H1 (cell line): ENCODE results near the gene EGR1. TPM values are rescaled to one million over a fixed set of nuclear protein-coding genes. Genes with fewer than 3 reads are reported as not detected.

Experiments
- ASH2L ChIP-seq: fragments of 200-600, 300-600 bp; sonication (generic); IDR thresholded peaks from one replicate; pipeline ENCODE4 v1.7.1; 2017; ENCODE audit warnings: low read length
- EZH2 ChIP-seq: fragments of 200-600 bp; sonication (generic); IDR thresholded peaks from 2 replicates; pipeline ENCODE4 v1.7.1; 2012; ENCODE audit warnings: low read depth, mild to moderate bottlenecking, moderate library complexity, low read length, inconsistent platforms; ENCODE audit not compliant: severe bottlenecking
- FOSL1 ChIP-seq: IDR thresholded peaks from 2 replicates; pipeline ENCODE4 v1.6.1; 2011; ENCODE audit warnings: mild to moderate bottlenecking, low read depth, low read length, moderate library complexity; ENCODE audit not compliant: insufficient read depth
- KDM1A ChIP-seq: fragments of 200-600, 300-600 bp; sonication (generic); IDR thresholded peaks from 2 replicates; pipeline ENCODE4 v1.7.1; 2016; ENCODE audit warnings: mild to moderate bottlenecking, low read length, borderline replicate concordance
- KDM4A ChIP-seq: IDR thresholded peaks from one replicate; pipeline ENCODE4 v1.7.1; 2012; ENCODE audit warnings: low read depth, mild to moderate bottlenecking, moderate library complexity, low read length, inconsistent platforms; ENCODE audit not compliant: severe bottlenecking
- PHF8 ChIP-seq: fragments of 200-600 bp; sonication (generic); conservative IDR thresholded peaks from 2 replicates; pipeline ENCODE4 v1.7.1; 2012; ENCODE audit warnings: low read depth, mild to moderate bottlenecking, inconsistent platforms, low read length, moderate library complexity
- POLR2A ChIP-seq, 2 experiments: IDR thresholded peaks; 1 replicate in 1 of 2; 2 replicates in 1 of 2; pipeline ENCODE4 v1.6.1; 2011; ENCODE audit warnings: low read depth in 2 of 2, low read length in 2 of 2, mild to moderate bottlenecking in 2 of 2; ENCODE audit errors: control extremely low read depth in 1 of 2
- SIX5 ChIP-seq: IDR thresholded peaks from 2 replicates; pipeline ENCODE4 v1.6.1; 2011; ENCODE audit warnings: mild to moderate bottlenecking, low read depth, low read length
- SRF ChIP-seq: IDR thresholded peaks from 2 replicates; pipeline ENCODE4 v1.6.1; 2011; ENCODE audit warnings: mild to moderate bottlenecking, low read depth, low read length, moderate library complexity
- TAF1 ChIP-seq: IDR thresholded peaks from 2 replicates; pipeline ENCODE4 v1.6.1; 2011; ENCODE audit warnings: mild to moderate bottlenecking, low read depth, low read length
- TBP ChIP-seq: IDR thresholded peaks from 2 replicates; pipeline ENCODE4 v1.6.1; 2011; ENCODE audit warnings: low read depth, low read length, improper control_type of control experiment
- TCF12 ChIP-seq: IDR thresholded peaks from 2 replicates; pipeline ENCODE4 v1.6.1; 2011; ENCODE audit warnings: low read depth, mild to moderate bottlenecking, low read length
- TEAD4 ChIP-seq: IDR thresholded peaks from 2 replicates; pipeline ENCODE4 v1.6.1; 2012; ENCODE audit warnings: low read depth, low read length, inconsistent platforms, mixed read lengths
- YY1 ChIP-seq: IDR thresholded peaks from 2 replicates; pipeline ENCODE4 v1.6.1; 2011; ENCODE audit warnings: low read depth, mild to moderate bottlenecking, low read length
- polyA plus RNA-seq, 7 experiments: library from polyadenylated mRNA; depleted of rRNA in 3 of 7; stranded (reverse) in 5 of 7; unstranded in 2 of 7; fragments of >200 nt in 5 of 7; fragments of 200-250 nt in 2 of 7; gene quantifications; 1 replicate in 5 of 7; 2 replicates in 1 of 7; 4 replicates in 1 of 7; pipeline versions ENCODE4 v1.2.1 to v1.2.3, GENCODE V29; 2011 to 2013; ENCODE audit warnings: missing spikeins in 2 of 7, mixed read lengths in 2 of 7
- total RNA-seq: library from RNA; stranded (reverse); fragmentation: NEBNext Ultra II Directional; extraction: Animal tissue kit (Norgen Biotek cat#: 25700); gene quantifications from 2 replicates; pipeline ENCODE4 v1.2.1, GENCODE V29; 2021
- TF ChIP-seq, protein P1 (sequence below): IDR thresholded peaks from 2 replicates; pipeline ENCODE4 v1.6.1; 2012; ENCODE audit warnings: inconsistent platforms
- TF ChIP-seq, protein P2 (sequence below): IDR thresholded peaks from 2 replicates; pipeline ENCODE4 v1.6.1; 2012; ENCODE audit warnings: inconsistent platforms

The EGR1 gene
- total and polyA plus RNA-seq, 2 of the 8 experiments (the other 6 are each of a cell fraction or from before 2014, with no cell fraction given) = 16.2 to 35.5 TPM

DNA sequence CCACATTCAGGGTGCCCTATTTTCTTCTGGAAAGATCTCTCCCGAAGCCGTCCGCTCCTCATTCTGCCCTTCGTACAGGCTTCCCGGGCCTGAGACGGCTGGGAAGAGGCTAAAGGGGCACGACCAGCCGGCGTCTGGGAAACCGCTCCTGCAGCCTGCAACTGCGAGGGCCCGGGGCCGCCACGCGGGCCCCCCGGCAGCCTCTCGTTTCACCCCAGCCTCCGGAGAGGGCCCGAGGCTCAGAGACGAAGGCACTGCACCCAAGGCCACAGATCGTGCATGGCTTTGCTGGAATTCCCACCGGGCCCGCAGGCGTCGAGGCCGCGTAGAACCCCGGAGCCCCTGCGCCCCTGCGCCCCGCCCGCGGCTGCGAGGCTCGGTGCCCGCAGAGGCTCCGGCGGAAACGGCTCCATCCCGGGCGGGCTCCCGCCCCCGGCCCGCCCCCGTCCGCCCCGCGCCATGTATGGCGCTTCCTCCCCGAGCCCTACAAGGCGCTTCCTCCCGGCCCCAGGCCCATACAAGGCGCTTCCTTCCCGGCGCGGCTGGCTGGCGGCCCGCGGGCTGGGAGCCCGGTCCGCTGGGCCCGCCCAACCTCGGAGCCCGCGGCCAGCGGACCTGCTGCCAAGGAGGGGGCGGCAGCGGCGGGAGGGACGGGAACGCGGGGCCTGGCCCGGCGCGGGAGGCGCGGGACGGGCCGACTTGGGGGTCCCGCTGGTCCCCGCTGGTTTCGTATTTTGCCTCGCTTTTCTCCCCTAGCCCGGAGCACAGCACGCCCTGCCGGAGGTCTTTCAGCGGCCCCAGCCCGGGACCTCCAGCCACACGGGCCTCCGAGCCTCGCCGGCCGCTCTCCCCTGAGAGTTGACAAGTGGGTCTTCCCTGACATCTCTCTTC is 26.6 kb downstream of the EGR1 start (continued):
- TF ChIP-seq, protein P1, sequence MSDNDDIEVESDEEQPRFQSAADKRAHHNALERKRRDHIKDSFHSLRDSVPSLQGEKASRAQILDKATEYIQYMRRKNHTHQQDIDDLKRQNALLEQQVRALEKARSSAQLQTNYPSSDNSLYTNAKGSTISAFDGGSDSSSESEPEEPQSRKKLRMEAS = peak; percentile 77
- TF ChIP-seq POLR2A (IDR thresholded peaks at IDR 0.05; ENCODE audit: control extremely low read depth in 1 of 2, low read depth in 2 of 2, low read length in 2 of 2) (0 out of 3 replicates have a peak, but pooled peaks of 1 of the 2 experiments have one; percentile 41), PHF8 (peak; percentile 69), SIX5 (no peak), TAF1 (no peak; the same call in 1 of the 2 replicates), SRF (peak; percentile 93), EZH2 (no peak), KDM1A (no peak), KDM4A (peak; percentile 66), ASH2L (peak; percentile 5), TCF12 (no peak), YY1 (no peak), TBP (0 out of 2 replicates have a peak, but pooled peaks have one; percentile 30), FOSL1 (no peak), TEAD4 (no peak)
- TF ChIP-seq, protein P2, sequence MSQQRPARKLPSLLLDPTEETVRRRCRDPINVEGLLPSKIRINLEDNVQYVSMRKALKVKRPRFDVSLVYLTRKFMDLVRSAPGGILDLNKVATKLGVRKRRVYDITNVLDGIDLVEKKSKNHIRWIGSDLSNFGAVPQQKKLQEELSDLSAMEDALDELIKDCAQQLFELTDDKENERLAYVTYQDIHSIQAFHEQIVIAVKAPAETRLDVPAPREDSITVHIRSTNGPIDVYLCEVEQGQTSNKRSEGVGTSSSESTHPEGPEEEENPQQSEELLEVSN = peak; percentile 85
